Right atrium auricular region (tissue), 2 donors: Measurements from ENCODE around the gene TBC1D25. TPM values are rescaled to one million over a fixed set of nuclear protein-coding genes. Genes with fewer than 3 reads are reported as not detected.
A peak's percentile ranks its signal among the peaks of the same experiment; 100 is the strongest.

Experiments used
- DNase-seq: peaks from one replicate; pipeline ENCODE4 v3.0.0-alpha.2; 2019; ENCODE audit warnings: low spot score
- H3K27ac ChIP-seq, 2 donors: fragments of 200-600 bp; sonication (generic); 1 replicate in 1 of 2; 2 replicates in 1 of 2; pipeline ENCODE4 v1.5.1; 2016 to 2019
- H3K27me3 ChIP-seq, 2 donors: fragments of 200-600 bp; sonication (generic); one replicate each; pipeline versions ENCODE4 v1.5.1 to v1.6.0; 2017 to 2019
- H3K36me3 ChIP-seq: fragments of 200-600 bp; sonication (generic); one replicate; pipeline ENCODE4 v1.5.1; 2016
- H3K4me1 ChIP-seq, 2 donors: fragments of 200-600 bp; sonication (generic); one replicate each; pipeline versions ENCODE4 v1.5.1 to v1.6.0; 2017 to 2019
- H3K4me3 ChIP-seq, 2 donors: fragments of 200-600 bp; sonication (generic); 1 replicate in 1 of 2; 2 replicates in 1 of 2; pipeline ENCODE4 v1.5.1; 2017 to 2019; ENCODE audit warnings: mild to moderate bottlenecking in 1 of 2, moderate library complexity in 1 of 2
- H3K9me3 ChIP-seq, 2 donors: fragments of 200-600 bp; sonication (generic); one replicate each; pipeline ENCODE4 v1.5.1; 2019
- total RNA-seq, 2 donors: library from RNA; depleted of rRNA; stranded (reverse); fragments of >200 nt; gene quantifications; one replicate each; pipeline ENCODE4 v1.1.0, GENCODE V29; 2016
- TF ChIP-seq, protein P1 (sequence below), 2 donors: fragments of 200-600 bp; sonication (generic); IDR thresholded peaks; one replicate each; pipeline ENCODE4 v1.5.1; 2019; ENCODE audit warnings: antibody characterized with exemption in 2 of 2

Gene TBC1D25
- total RNA-seq, 2 donors from 2014 or later: 11.0 to 17.5 TPM

DNA sequence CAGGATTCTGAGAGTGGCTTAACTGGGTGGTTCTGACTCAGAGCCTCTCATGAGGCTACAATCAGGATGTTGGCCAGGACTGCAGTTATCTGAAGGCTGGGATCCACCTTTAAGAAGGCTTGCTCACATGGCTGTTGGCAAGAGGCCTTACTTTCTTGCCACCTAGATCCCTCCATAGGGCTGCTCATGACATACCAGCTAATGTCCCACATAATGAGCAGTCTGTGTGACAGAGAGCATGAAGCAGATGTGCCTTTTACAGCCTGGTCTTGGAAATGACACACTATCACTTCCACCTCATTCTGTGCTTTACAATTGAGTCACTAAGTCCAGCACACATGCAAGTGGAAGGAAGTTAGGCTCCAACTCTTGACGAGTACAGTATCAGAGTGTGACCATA, 30.4 kb downstream of the TBC1D25 start:
- H3K27ac ChIP-seq: no peak overlapping the region
- H3K9me3 ChIP-seq: no peaks in the 10 kb centered on the region
- TF ChIP-seq, protein P1, sequence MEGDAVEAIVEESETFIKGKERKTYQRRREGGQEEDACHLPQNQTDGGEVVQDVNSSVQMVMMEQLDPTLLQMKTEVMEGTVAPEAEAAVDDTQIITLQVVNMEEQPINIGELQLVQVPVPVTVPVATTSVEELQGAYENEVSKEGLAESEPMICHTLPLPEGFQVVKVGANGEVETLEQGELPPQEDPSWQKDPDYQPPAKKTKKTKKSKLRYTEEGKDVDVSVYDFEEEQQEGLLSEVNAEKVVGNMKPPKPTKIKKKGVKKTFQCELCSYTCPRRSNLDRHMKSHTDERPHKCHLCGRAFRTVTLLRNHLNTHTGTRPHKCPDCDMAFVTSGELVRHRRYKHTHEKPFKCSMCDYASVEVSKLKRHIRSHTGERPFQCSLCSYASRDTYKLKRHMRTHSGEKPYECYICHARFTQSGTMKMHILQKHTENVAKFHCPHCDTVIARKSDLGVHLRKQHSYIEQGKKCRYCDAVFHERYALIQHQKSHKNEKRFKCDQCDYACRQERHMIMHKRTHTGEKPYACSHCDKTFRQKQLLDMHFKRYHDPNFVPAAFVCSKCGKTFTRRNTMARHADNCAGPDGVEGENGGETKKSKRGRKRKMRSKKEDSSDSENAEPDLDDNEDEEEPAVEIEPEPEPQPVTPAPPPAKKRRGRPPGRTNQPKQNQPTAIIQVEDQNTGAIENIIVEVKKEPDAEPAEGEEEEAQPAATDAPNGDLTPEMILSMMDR (IDR thresholded peaks at IDR 0.05): no peak

DNA sequence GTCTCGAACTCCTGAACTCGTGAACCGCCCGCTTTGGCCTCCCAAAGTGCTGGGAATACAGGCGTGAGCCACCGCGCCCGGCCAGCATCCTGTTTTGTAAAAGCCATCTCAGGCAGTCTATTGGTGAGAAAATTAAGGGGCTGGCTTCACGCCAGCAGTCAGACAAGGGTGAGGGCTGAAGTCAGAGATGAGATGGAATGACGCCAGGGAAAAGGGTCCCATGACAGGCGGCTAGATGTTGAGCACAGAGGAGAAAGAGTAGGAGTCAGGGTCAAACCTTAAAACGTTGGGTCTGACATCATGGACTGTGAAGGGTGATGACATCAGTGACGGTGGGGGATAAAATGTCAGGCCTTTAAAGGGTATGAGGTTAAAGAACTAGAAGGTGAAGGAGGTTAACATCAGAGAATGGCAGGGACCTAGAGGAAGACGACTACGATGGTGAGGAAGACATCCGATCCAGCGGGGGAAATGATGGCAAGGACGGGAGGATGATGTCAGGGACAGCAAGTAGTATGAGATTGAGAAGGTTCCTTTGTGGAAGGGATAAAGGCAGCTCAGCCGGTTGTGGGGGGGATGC, 34.3 kb downstream of the TBC1D25 start:
- H3K4me3 ChIP-seq: peak overlapping the region; percentile 23 to 60
- no peaks in the 10 kb centered on the region for H3K9me3 ChIP-seq
- H3K27ac ChIP-seq: peak overlapping the region; percentile 94 to 96
- TF ChIP-seq, protein P1 (IDR thresholded peaks at IDR 0.05): no peak
- DNase-seq: peak; percentile 68
- peaks cover 38% of the 10 kb centered on the region for H3K36me3 ChIP-seq
- peaks cover 0 to 16% of the 10 kb centered on the region in 2 donors for H3K4me1 ChIP-seq
- no peaks in the 10 kb centered on the region for H3K27me3 ChIP-seq

More for the DNA sequence above, 30.4 kb downstream of the TBC1D25 start:
- H3K4me1 ChIP-seq: no peaks in the 10 kb centered on the region
- H3K4me3 ChIP-seq: no peak overlapping the region
- DNase-seq: no peak
- no peaks in the 10 kb centered on the region for H3K27me3 ChIP-seq
- peaks cover 1% of the 10 kb centered on the region for H3K36me3 ChIP-seq

DNA sequence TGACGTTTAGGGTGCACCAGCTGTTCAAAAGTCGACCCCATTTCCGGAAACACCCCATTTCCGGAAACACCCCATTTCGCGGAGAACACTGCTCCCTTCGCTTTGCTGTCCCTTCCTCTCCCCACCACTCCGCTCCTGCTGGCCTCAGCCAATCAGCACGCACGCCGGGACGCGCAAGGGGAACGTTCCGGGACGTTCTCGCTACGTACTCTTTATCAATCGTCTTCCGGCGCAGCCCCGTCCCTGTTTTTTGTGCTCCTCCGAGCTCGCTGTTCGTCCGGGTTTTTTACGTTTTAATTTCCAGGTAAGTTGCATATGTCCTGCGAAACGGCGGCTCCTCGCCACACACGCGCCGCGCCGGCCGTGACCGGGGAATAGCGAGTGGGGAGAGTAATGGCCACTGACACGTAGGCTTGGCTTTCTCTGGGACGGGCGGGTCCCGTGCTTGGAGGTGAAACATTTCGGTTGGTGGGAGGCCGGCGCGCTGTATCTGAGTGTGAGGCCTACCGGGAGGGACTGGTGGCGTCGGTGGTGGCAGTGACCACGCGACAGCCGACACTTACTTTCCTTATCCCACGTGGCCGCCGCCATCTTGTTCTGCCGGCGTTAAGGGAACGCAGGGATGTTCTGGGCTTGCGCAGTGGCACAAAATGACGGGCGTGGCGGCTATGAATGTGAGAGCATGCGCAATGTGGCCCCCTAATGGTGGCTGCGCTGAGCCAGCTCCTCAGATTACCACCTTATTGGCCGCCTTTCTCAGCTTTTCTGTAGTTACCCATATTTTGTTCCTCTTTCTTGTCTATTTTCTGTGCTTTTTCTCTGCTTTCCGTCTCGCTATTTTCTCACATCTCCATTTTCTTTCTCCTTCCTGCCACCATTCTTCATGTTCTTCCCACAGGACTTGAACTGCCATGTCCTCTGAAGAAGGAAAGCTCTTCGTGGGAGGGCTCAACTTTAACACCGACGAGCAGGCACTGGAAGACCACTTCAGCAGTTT, 35.1 kb downstream of the TBC1D25 start, which contains the start of gene RBM3:
Gene RBM3, plus strand, starts transcription at position 215 of the 997 bp plus-strand sequence. Its CDS starts 697 bp downstream, at position 912.
- DNase-seq: peak; percentile 93
- H3K27ac ChIP-seq: peak within 1 kb of the TSS; percentile 94 to 96
- peaks cover 44% of the 10 kb centered on the region for H3K36me3 ChIP-seq
- H3K27me3 ChIP-seq: no peaks in the 10 kb centered on the region
- H3K4me1 ChIP-seq: peaks cover 0 to 16% of the 10 kb centered on the region in 2 donors
- no peaks in the 10 kb centered on the region for H3K9me3 ChIP-seq
- H3K4me3 ChIP-seq: peak within 1 kb of the TSS; percentile 60 to 62
- TF ChIP-seq, protein P1 (IDR thresholded peaks at IDR 0.05): peak in 1 of 2 donors; percentile 50

DNA sequence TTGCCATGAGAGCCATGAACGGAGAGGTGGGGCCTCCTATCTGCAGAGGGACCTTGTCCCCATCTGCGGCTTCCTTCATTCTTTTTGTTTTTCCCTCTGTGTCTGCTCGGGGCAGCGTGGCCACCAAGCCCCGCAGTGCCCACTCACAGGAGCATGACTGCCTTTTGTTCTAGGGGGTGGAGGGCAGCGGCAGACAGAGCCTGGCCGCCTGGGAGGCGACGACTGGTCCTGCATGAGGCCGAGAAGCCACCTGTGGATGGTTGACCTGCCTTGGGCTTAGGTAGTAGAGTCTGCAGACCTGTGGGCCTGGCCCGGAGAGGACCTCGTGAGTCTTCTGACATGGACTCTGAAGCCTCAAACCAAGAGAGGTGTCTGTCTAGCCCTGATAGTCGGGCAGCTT, 36.1 kb downstream of the TBC1D25 start:
- TF ChIP-seq, protein P1 (IDR thresholded peaks at IDR 0.05): no peak
- H3K9me3 ChIP-seq: no peaks in the 10 kb centered on the region
- H3K4me3 ChIP-seq: peak overlapping the region; percentile 60 to 62
- H3K27me3 ChIP-seq: no peaks in the 10 kb centered on the region
- no peak for DNase-seq
- peaks cover 44% of the 10 kb centered on the region for H3K36me3 ChIP-seq
- H3K4me1 ChIP-seq: peaks cover 0 to 16% of the 10 kb centered on the region in 2 donors
- H3K27ac ChIP-seq: peak overlapping the region; percentile 94 to 96

DNA sequence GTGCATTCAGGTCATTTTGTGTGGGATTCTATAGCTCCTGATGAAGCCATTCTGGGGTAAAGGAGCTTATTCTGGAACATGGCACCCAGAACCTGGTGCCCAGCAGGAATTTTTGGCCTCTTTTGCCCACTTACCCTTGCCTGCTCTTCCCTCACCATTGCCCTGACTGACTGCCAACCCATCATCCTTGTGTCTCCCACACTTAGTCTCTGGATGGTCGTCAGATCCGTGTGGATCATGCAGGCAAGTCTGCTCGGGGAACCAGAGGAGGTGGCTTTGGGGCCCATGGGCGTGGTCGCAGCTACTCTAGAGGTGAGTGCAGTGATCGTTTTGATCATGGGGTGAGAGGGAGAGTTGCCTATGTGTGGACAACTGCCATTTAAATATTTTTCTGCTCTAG, 36.6 kb downstream of the TBC1D25 start:
- H3K36me3 ChIP-seq: peaks cover 44% of the 10 kb centered on the region
- H3K4me1 ChIP-seq: peaks cover 0 to 16% of the 10 kb centered on the region in 2 donors
- H3K27me3 ChIP-seq: no peaks in the 10 kb centered on the region
- peak overlapping the region; percentile 60 to 62 for H3K4me3 ChIP-seq
- peak overlapping the region; percentile 94 to 96 for H3K27ac ChIP-seq
- TF ChIP-seq, protein P1 (IDR thresholded peaks at IDR 0.05): no peak
- H3K9me3 ChIP-seq: no peaks in the 10 kb centered on the region
- no peak for DNase-seq
